A549 (cell line): Measurements from ENCODE around the gene TBC1D16. TPM values are rescaled to one million over a fixed set of nuclear protein-coding genes. Genes with fewer than 3 reads are reported as not detected.

Experiments used
- ATAC-seq, 2 experiments: fragments of 200-7000 bp in 1 of 2; fragments of >200 bp in 1 of 2; cut with Nextera tagmentation in 1 of 2; cut with Tn5 transposase in 1 of 2; 3 replicates each; pipeline versions ENCODE4 v1.8.0 to v1.9.1; 2018 to 2020; ENCODE audit warnings: mild to moderate bottlenecking in 1 of 2, moderate library complexity in 1 of 2
- CTCF ChIA-PET: fragments of 300-600 bp; sonication (Branson Sonifier 250); formaldehyde crosslinking; extraction: SDS; loops from one replicate; lab custom pipeline; 2021; ENCODE audit warnings: antibody characterized with exemption, inconsistent platforms; lab: Yijun Ruan, JAX
- POLR2A ChIA-PET: fragments of 350-600 bp; formaldehyde crosslinking; extraction: SDS; loops from one replicate; lab custom pipeline; 2021; ENCODE audit warnings: antibody characterized with exemption, inconsistent platforms; lab: Yijun Ruan, JAX
- DNase-seq, 2 experiments: peaks; one replicate each; pipeline versions ENCODE4 v3.0.0 to v3.0.0-alpha.2; 2011 to 2016; ENCODE audit warnings: low read depth in 1 of 2, low spot score in 1 of 2
- FAIRE-seq: peaks from 2 replicates; lab custom pipeline; 2011; peaks lifted over from hg19 to GRCh38; lab: Jason Lieb, UNC
- H3K27ac ChIP-seq, 2 experiments: fragments of >200 bp; sonication (Bioruptor Twin); formaldehyde crosslinking; 3 replicates each; pipeline ENCODE4 v1.5.1; 2016 to 2017
- H3K4me1 ChIP-seq: fragments of >200 bp; sonication (Bioruptor Twin); formaldehyde crosslinking; 3 replicates; pipeline ENCODE4 v1.6.1; 2016
- H3K4me2 ChIP-seq: fragments of >200 bp; sonication (Bioruptor Twin); formaldehyde crosslinking; 3 replicates; pipeline ENCODE4 v1.6.1; 2016
- H3K4me3 ChIP-seq: fragments of >200 bp; sonication (Bioruptor Twin); formaldehyde crosslinking; 3 replicates; pipeline ENCODE4 v1.5.1; 2016
- H3K9me3 ChIP-seq: fragments of >200 bp; sonication (Bioruptor Twin); formaldehyde crosslinking; 3 replicates; pipeline ENCODE4 v1.6.1; 2016
- ATOH8 ChIP-seq: fragments of 250-450 bp; sonication (Bioruptor Pico); IDR thresholded peaks from 2 replicates; pipeline ENCODE4 v1.5.0; 2020; ENCODE audit warnings: low read depth, mild to moderate bottlenecking, moderate library complexity
- BCL3 ChIP-seq: fragments of >200 bp; sonication (Bioruptor Twin); formaldehyde crosslinking; IDR thresholded peaks from 3 replicates; pipeline ENCODE4 v1.6.1; 2016
- CBX2 ChIP-seq: fragments of 200-600 bp; sonication (generic); IDR thresholded peaks from 2 replicates; pipeline ENCODE4 v1.6.1; 2016; ENCODE audit warnings: low read depth, mild to moderate bottlenecking, borderline replicate concordance
- CEBPB ChIP-seq, 2 experiments: fragments of >200 bp in 1 of 2; sonication (Bioruptor Twin) in 1 of 2; formaldehyde crosslinking in 1 of 2; IDR thresholded peaks; 2 replicates each; pipeline ENCODE4 v1.6.1; 2012 to 2016
- CHD4 ChIP-seq: fragments of 200-600 bp; sonication (generic); IDR thresholded peaks from 2 replicates; pipeline ENCODE4 v1.6.1; 2016; ENCODE audit warnings: antibody characterized with exemption, mild to moderate bottlenecking, borderline replicate concordance
- E2F6 ChIP-seq: IDR thresholded peaks from 2 replicates; pipeline ENCODE4 v1.6.1; 2012; ENCODE audit warnings: low read depth, borderline replicate concordance
- ELK1 ChIP-seq: fragments of 150-350 bp; IDR thresholded peaks from 2 replicates; pipeline ENCODE4 v1.6.1; 2014; ENCODE audit warnings: low read depth, mild to moderate bottlenecking, low read length
- EP300 ChIP-seq, 2 experiments: fragments of >200 bp; sonication (Bioruptor Twin); formaldehyde crosslinking; IDR thresholded peaks; 2 replicates in 1 of 2; 3 replicates in 1 of 2; pipeline ENCODE4 v1.6.1; 2016 to 2017
- FOSB ChIP-seq: fragments of 250-450 bp; sonication (Bioruptor Pico); IDR thresholded peaks from 2 replicates; pipeline ENCODE4 v1.5.0; 2020; ENCODE audit warnings: mild to moderate bottlenecking, moderate library complexity
- FOXS1 ChIP-seq: fragments of 250-450 bp; sonication (Bioruptor Pico); IDR thresholded peaks from 2 replicates; pipeline ENCODE4 v1.5.0; 2020; ENCODE audit warnings: mild to moderate bottlenecking, moderate library complexity
- HEYL ChIP-seq: fragments of 250-450 bp; sonication (Bioruptor Pico); IDR thresholded peaks from 2 replicates; pipeline ENCODE4 v1.8.0; 2021; ENCODE audit warnings: mild to moderate bottlenecking, moderate library complexity
- HOXB13 ChIP-seq: fragments of 250-450 bp; sonication (Bioruptor Pico); IDR thresholded peaks from 2 replicates; pipeline ENCODE4 v1.5.0; 2020; ENCODE audit warnings: low read depth, mild to moderate bottlenecking, moderate library complexity
- HOXB5 ChIP-seq: fragments of 250-450 bp; sonication (Bioruptor Pico); IDR thresholded peaks from 2 replicates; pipeline ENCODE4 v1.5.0; 2020; ENCODE audit warnings: mild to moderate bottlenecking, moderate library complexity
- JUN ChIP-seq, 2 experiments: fragments of >200 bp; sonication (Bioruptor Twin); formaldehyde crosslinking; IDR thresholded peaks; 2 replicates in 1 of 2; 3 replicates in 1 of 2; pipeline ENCODE4 v1.6.1; 2016 to 2017
- JUNB ChIP-seq: fragments of >200 bp; sonication (Bioruptor Twin); formaldehyde crosslinking; IDR thresholded peaks from 2 replicates; pipeline ENCODE4 v1.6.1; 2016
- MAX ChIP-seq: IDR thresholded peaks from 2 replicates; pipeline ENCODE4 v1.6.1; 2012
- MAZ ChIP-seq: fragments of 150-350 bp; IDR thresholded peaks from 2 replicates; pipeline ENCODE4 v1.6.1; 2014; ENCODE audit warnings: antibody characterized with exemption, low read depth, low read length, borderline replicate concordance
- PBX3 ChIP-seq: IDR thresholded peaks from 2 replicates; pipeline ENCODE4 v1.6.1; 2012
- RARB ChIP-seq: fragments of 250-450 bp; sonication (Bioruptor Pico); IDR thresholded peaks from 2 replicates; pipeline ENCODE4 v1.8.0; 2021; ENCODE audit warnings: mild to moderate bottlenecking, moderate library complexity
- RFX5 ChIP-seq: fragments of 450-650 bp; IDR thresholded peaks from 2 replicates; pipeline ENCODE4 v1.7.1; 2014; ENCODE audit warnings: antibody characterized with exemption, mild to moderate bottlenecking, moderate library complexity
- TFCP2L1 ChIP-seq: fragments of 250-450 bp; sonication (Bioruptor Pico); IDR thresholded peaks from 2 replicates; pipeline ENCODE4 v1.5.0; 2021; ENCODE audit warnings: mild to moderate bottlenecking
- TP53 ChIP-seq: fragments of 250-450 bp; sonication (Bioruptor Pico); IDR thresholded peaks from 2 replicates; pipeline ENCODE4 v1.5.0; 2021; ENCODE audit warnings: mild to moderate bottlenecking, moderate library complexity
- USF2 ChIP-seq: fragments of 450-650 bp; IDR thresholded peaks from 2 replicates; pipeline ENCODE4 v1.6.1; 2014; ENCODE audit warnings: antibody characterized with exemption
- ZC3H11A ChIP-seq: fragments of 450-650 bp; IDR thresholded peaks from 2 replicates; pipeline ENCODE4 v1.6.1; 2014; ENCODE audit warnings: antibody characterized with exemption, mild to moderate bottlenecking
- ZFP36 ChIP-seq: fragments of 450-650 bp; IDR thresholded peaks from 2 replicates; pipeline ENCODE4 v1.6.1; 2014; ENCODE audit warnings: borderline replicate concordance; ENCODE audit not compliant: partially characterized antibody
- ZNF302 ChIP-seq: fragments of 250-450 bp; sonication (Bioruptor Pico); IDR thresholded peaks from 2 replicates; pipeline ENCODE4 v1.9.0; 2021; ENCODE audit warnings: inconsistent platforms, mild to moderate bottlenecking, moderate library complexity
- ZSCAN20 ChIP-seq: fragments of 250-450 bp; sonication (Bioruptor Pico); IDR thresholded peaks from 2 replicates; pipeline ENCODE4 v1.8.0; 2022; ENCODE audit warnings: mild to moderate bottlenecking, moderate library complexity
- WGBS: methylation state at CpG from one replicate; pipeline ENCODE4 v1.1.6; 2017; ENCODE audit errors: missing lambda C conversion rate; 5-methylcytosine and 5-hydroxymethylcytosine counted together
- polyA plus RNA-seq, 4 experiments: library from polyadenylated mRNA; depleted of rRNA in 3 of 4; stranded (reverse); fragments of >200 nt; fragmentation: RNase III in 1 of 4; extraction: RNeasy Plus Mini Kit Qiagen cat#74134 plus additional on column Dnase treatment in 1 of 4; gene quantifications; 2 replicates in 3 of 4; 3 replicates in 1 of 4; pipeline ENCODE4 v1.2.3, GENCODE V29; 2011 to 2017

Gene TBC1D16
- polyA plus RNA-seq, 2 of the 4 experiments (the other 2 are of a cell fraction), result 8.9 to 12.5 TPM

GRCh38 chr17:79907850-79908249 is 127.8 kb downstream of the TBC1D16 start:
- H3K27ac ChIP-seq, result no peak overlapping the region; a peak in 1 of 6 replicates
- FAIRE-seq, result no peak
- ATAC-seq, result peak in 1 of 2 experiments; percentile 17; a peak in 2 of 6 replicates
- H3K9me3 ChIP-seq, result no peaks in the 10 kb centered on the region
- POLR2A ChIA-PET, result no interaction called here
- CTCF ChIA-PET, result interaction anchor here (0.9 to 2.0 kb wide), 7 partner anchors 16 to 100 kb away, joined by 3 to 6 read pairs (median 3); partner anchors contain the start of gene CBX4
- peaks cover 16% of the 10 kb centered on the region for H3K4me1 ChIP-seq
- no peak overlapping the region for H3K4me2 ChIP-seq
- H3K4me3 ChIP-seq, result no peak overlapping the region
- WGBS, result 66% methylated on average over 16 of the region's 16 CpGs
- TF ChIP-seq PBX3 (no peak), MAX (no peak), HOXB5 (no peak), JUNB (no peak), CEBPB (IDR thresholded peaks at IDR 0.05) (no peak), JUN (IDR thresholded peaks at IDR 0.05) (no peak), CBX2 (no peak), BCL3 (no peak), EP300 (IDR thresholded peaks at IDR 0.05) (no peak), ZSCAN20 (CRISPR knock-in tag) (no peak)
- TF ChIP-seq, all 56 proteins: peak for 0
- DNase-seq, result peak in 1 of 2 experiments; percentile 52

- CTCF ChIA-PET, result interaction anchor here (0.9 to 1.6 kb wide), 5 partner anchors 16 to 101 kb away, joined by 3 to 4 read pairs (median 3); partner anchors contain the start of gene CBX4
- Histone ChIP-seq H3K9me3 (no peaks in the 10 kb centered on the region), H3K4me2 (no peak overlapping the region), H3K4me1 (peaks cover 19% of the 10 kb centered on the region), H3K4me3 (no peak overlapping the region), H3K27ac (peak overlapping the region in 1 of 2 experiments; percentile 7; a peak in 1 of 6 replicates)
- FAIRE-seq (no peak), DNase-seq (no peak), ATAC-seq (no peak)
- POLR2A ChIA-PET, result no interaction called here
- 85% methylated on average over 11 of the region's 11 CpGs for WGBS
- TF ChIP-seq ZNF302 (CRISPR knock-in tag), result no peak
- TF ChIP-seq MAZ, result no peak
- TF ChIP-seq FOSB (CRISPR knock-in tag), result no peak
- TF ChIP-seq HEYL, result no peak
Observed at GRCh38 chr17:79907217-79907715, 128.4 kb downstream of the TBC1D16 start.

GRCh38 chr17:79905832-79906231 is 129.8 kb downstream of the TBC1D16 start:
- DNase-seq (peak; percentile 75 to 77), FAIRE-seq (no peak), ATAC-seq (peak; percentile 89 to 92)
- 35% methylated on average over 8 of the region's 8 CpGs for WGBS
- Histone ChIP-seq H3K4me3 (no peak overlapping the region), H3K4me2 (peak overlapping the region; percentile 29; the same call in 2 of the 3 replicates), H3K4me1 (peaks cover 19% of the 10 kb centered on the region), H3K27ac (no peak overlapping the region; a peak in 1 of 6 replicates), H3K9me3 (no peaks in the 10 kb centered on the region)
- CTCF ChIA-PET, result interaction anchor here (1.4 to 5.1 kb wide), 4 partner anchors 10 to 66 kb away, joined by 3 to 22 read pairs (median 7); partner anchors contain the start of gene CBX4
- POLR2A ChIA-PET, result no interaction called here
- TF ChIP-seq ELK1 (no peak), USF2 (no peak), HOXB13 (CRISPR knock-in tag) (0 out of 2 replicates have a peak, but pooled peaks have one; percentile 25), TFCP2L1 (CRISPR knock-in tag) (no peak), HOXB5 (no peak), RARB (no peak), ZC3H11A (no peak), CHD4 (no peak), ZFP36 (no peak), FOXS1 (CRISPR knock-in tag) (no peak), ATOH8 (CRISPR knock-in tag) (no peak), E2F6 (no peak), MAX (peak; percentile 64), TP53 (CRISPR knock-in tag) (no peak), RFX5 (no peak)
